Peyer's patch (tissue), 4 donors: ENCODE results near the gene FIZ1.

ENCODE experiments used
- POLR2A ChIP-seq, 2 donors: fragments of 450-650 bp; IDR thresholded peaks; one replicate each; pipeline ENCODE4 v1.5.1; 2017; ENCODE audit warnings: antibody characterized with exemption in 2 of 2, mild to moderate bottlenecking in 2 of 2, moderate library complexity in 2 of 2
- TF ChIP-seq, protein P1 (sequence below), 6 experiments: fragments of 450-650 bp in 4 of 6; fragments of 200-600 bp in 2 of 6; sonication (generic) in 1 of 6; IDR thresholded peaks; one replicate each; pipeline ENCODE4 v1.5.1; 2017 to 2019; ENCODE audit warnings: antibody characterized with exemption in 6 of 6, mild to moderate bottlenecking in 3 of 6, moderate library complexity in 1 of 6

DNA sequence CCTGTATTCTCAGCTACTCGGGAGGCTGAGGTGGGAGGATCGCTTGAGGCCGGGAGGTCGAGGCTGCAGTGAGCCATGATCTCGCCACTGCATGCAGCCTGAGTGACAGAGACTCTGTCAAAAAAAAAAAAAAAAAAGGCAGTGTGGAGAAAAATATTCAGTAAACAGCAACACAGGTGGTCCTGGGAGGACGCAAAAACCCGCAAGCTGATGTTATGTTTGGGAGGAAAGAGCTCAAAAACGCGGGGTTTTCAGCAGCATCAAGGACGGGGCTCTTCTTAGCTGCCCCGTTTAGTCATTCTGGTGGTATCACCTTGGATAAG, 25.6 kb upstream of the FIZ1 start:
- TF ChIP-seq, protein P1, sequence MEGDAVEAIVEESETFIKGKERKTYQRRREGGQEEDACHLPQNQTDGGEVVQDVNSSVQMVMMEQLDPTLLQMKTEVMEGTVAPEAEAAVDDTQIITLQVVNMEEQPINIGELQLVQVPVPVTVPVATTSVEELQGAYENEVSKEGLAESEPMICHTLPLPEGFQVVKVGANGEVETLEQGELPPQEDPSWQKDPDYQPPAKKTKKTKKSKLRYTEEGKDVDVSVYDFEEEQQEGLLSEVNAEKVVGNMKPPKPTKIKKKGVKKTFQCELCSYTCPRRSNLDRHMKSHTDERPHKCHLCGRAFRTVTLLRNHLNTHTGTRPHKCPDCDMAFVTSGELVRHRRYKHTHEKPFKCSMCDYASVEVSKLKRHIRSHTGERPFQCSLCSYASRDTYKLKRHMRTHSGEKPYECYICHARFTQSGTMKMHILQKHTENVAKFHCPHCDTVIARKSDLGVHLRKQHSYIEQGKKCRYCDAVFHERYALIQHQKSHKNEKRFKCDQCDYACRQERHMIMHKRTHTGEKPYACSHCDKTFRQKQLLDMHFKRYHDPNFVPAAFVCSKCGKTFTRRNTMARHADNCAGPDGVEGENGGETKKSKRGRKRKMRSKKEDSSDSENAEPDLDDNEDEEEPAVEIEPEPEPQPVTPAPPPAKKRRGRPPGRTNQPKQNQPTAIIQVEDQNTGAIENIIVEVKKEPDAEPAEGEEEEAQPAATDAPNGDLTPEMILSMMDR (IDR thresholded peaks at IDR 0.05): no peak
- no peak for TF ChIP-seq POLR2A (IDR thresholded peaks at IDR 0.05)
